GM20431 (cell line): ENCODE results near the gene MIF4GD.

ENCODE experiments used
- in situ Hi-C: fragments of 300-500 bp; cut with MseI, MboI; formaldehyde crosslinking; loops from one replicate; pipeline ENCODE4 v1.15.0; 2020; ENCODE audit warnings: low sequenced_read_pairs; ENCODE audit not compliant: unreplicated experiment

MIF4GD gene

DNA sequence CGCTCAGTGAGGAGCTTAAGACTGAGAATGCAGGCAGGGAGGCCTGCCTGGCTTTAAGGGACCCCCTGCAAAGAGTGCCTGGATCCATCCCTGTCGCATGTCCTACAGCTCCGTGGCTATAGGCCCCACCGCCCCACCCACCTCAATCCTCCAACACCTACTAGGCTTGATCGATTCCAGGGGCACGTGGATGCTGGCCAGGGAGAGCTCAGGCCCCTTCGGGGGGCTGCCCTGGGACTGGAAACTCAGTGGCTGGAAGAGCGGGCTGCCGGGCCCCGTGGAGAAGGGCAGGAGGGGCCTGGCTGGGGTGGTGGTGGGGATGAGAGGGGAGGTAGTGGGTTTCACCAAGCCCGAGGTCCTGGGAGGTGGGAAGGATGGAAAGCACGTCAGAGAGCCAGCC lies 31.8 kb downstream of the MIF4GD start:
- in situ Hi-C loops, result no loop called here

GRCh38 chr17:75238684-75239191 lies 32.3 kb downstream of the MIF4GD start:
- in situ Hi-C loops, result no loop called here

- in situ Hi-C loops, result no loop called here
Observed at GRCh38 chr17:75238020-75238580, 32.9 kb downstream of the MIF4GD start.

DNA sequence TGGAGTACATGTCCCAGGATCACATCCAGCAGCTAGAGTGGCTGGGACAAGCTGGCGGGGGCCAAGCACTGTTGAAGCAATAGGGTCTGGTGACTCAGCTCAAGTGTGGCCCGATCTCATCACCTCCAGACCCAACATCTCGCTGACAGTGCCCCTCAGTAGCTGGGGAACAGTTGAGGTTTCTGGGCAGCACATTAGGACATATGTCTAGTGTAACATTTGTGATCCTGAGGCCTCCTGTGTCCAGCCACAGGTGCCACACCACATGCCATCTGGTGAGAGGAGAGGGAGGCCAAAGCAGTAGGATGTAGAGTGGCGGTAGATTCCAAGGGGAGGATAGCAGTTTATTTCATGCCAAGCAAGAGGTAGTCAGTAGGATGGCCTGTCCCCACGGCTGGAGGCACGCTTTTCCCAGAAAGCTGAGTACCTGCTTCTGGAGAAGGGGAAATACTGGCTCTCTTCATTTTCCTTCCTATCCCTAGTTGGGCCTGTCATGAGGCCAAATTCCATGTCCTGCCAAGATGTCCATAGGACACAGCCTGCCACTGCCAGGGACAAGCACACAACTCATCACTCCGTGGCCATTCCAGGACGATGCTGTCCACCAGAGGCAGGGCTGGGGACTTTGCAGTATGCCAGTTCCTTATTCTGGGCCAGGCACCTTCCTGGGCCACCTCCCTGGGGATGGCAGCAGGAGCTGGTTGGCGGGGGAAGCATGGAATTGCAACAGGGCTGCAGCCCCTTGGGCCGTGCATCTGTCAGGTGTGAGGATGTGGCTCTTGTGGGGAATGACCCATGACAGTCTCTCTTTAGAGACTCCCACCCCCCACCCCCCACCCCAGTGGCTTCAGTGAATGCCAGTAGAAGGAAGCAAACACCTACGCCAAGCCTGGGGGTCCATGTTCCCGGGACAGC lies 33.7 kb downstream of the MIF4GD start:
- in situ Hi-C loops, result no loop called here

GRCh38 chr17:75232786-75233185 lies 38.2 kb downstream of the MIF4GD start:
- in situ Hi-C loops, result no loop called here

DNA sequence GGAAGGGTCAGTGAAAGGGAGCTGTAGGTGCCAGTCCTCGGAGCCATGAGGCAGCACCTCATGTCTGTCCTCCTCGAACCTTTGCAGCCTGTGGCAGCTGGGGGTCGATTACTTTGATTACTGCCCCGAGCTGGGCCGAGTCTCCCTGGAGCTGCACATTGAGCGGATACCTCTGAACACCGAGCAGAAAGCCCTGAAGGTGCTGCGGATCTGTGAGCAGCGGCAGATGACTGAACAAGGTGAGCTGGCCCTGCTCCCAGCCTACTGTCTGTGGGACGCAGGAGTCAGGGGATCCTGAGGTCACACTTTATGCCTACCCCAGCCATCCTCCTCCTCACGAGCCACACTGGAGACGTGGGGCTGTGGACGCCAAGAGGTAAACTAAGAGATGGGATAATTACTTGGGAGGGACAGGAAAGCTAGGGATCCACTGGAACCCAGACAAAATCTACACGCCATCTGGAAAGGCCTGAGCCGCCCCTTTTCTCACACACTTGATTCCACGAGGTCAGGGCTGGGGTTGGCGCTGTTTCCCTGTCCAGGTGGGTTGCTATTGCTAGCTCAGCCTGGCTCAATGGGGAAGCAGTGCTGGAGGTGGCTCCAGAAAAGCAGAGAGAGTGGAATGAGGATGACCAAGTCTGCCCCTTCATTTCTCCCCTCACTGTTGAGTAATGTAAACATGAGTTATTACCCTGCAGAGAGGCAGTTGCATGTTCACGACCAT lies 39.1 kb downstream of the MIF4GD start:
- in situ Hi-C loops, result no loop called here

DNA sequence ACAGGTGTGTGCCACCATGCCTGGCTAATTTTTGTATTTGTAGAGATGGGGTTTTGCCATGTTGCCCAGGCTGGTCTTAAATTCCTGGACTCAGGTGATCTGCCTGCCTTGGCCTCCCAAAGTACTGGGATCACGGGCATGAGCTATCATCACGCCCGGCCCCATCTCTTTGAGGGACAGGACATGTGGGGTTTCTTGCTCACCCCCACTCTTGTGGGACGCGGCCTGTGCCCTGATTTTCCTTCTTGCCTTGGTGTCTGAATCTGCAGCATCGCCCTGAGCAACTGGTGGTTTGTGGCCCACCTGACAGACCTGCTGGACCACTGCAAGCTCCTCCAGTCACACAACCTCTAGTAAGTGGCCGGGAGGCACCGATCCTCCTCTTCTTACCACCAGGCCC lies 40.0 kb downstream of the MIF4GD start:
- in situ Hi-C loops, result no loop called here

DNA sequence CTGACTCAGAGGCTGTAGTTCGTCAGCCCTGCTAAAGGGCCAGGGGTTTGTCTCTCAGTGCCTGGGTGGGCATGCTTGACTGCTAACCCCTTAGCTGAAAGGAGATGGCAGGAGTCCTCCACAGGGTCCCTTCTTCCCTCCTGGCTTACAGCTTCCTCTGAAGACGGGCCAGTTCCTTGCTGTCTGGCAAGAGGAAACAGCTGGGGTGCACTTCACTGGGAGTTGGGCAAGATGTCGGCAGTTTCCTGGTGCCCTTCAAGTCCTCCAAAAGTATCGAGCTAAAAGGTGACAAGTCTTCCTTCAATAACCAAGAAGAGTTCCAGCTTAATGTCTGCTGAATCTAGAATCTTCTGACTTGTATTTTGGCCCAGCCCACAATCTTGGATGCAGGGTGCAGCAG lies 42.2 kb downstream of the MIF4GD start:
- in situ Hi-C loops, result no loop called here

GRCh38 chr17:75228305-75228704 lies 42.7 kb downstream of the MIF4GD start:
- in situ Hi-C loops, result no loop called here

DNA sequence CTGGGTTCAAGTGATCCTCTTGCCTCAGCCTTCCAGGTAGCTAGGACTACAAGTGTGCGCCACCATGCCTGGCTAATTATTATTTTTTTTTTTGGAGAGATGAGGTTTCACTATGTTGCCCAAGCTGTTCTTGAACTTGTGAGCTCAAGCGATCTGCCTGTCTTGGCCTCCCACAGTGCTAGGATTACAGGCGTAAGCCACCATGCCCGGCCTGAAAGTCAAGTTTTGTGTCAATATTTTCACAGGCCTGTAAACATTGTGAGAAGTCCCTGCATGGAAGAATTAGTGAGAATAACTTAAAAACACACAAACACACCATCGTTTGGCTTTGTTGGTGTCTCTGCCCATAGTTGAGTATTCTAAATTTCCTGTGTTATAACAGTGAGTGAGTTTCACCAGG lies 43.3 kb downstream of the MIF4GD start:
- in situ Hi-C loops, result no loop called here

DNA sequence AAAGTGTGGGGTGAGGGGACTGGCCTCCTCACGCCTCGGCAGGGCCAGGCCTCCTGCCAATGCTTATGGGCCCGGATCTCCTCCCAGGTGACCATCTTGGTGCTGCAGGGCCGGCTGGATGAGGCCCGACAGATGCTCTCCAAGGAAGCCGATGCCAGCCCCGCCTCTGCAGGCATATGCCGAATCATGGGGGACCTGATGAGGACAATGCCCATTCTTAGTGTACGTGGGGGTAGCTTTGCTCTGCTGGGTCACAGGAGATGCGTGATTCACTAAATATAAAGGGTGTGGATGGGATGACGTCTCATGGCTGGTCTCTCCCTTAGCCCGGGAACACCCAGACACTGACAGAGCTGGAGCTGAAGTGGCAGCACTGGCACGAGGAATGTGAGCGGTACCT lies 46.0 kb downstream of the MIF4GD start:
- in situ Hi-C loops, result no loop called here

DNA sequence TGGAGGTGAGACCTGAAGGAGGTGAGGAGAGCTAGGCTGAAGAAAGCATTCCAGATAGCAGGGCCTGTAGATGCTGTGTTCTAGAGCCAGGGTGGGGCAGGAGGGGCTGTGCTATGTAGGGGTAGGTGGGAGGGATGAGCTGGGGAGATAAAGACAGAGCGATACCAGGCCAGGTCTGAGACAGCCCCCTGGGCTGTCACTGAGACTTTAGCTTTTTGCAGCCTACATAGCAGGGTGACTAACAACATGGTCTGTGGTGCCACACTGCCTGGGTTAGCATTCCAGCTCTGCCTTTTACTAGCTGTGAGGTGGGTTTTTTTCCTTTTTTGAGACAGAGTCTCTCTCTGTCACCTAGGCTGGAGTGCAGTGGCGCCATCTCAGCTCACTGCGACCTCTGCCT lies 51.2 kb downstream of the MIF4GD start:
- in situ Hi-C loops, result no loop called here

GRCh38 chr17:75218131-75218530 lies 52.9 kb downstream of the MIF4GD start:
- in situ Hi-C loops, result no loop called here
